ENCODE measurements around the gene ZNF330.

- TF ChIP-seq CTCF (IDR thresholded peaks at IDR 0.05) (no peak), POLR2AphosphoS5 (IDR thresholded peaks at IDR 0.05) (no peak)
Observed at GRCh38 chr4:141177171-141177570, 43.5 kb upstream of the ZNF330 start.

Measured in suprapubic skin (tissue), 3 donors.